HK-2 (cell line): Measurements from ENCODE around the gene FES.

Experiments used
- DNase-seq: peaks from one replicate; pipeline ENCODE4 v3.0.0-alpha.2; 2018; ENCODE audit not compliant: unreplicated experiment

FES gene

GRCh38 chr15:90876046-90876445, 8.3 kb upstream of the FES start:
- no peak for DNase-seq

GRCh38 chr15:90876512-90877170, 7.7 kb upstream of the FES start:
- DNase-seq: no peak

DNA sequence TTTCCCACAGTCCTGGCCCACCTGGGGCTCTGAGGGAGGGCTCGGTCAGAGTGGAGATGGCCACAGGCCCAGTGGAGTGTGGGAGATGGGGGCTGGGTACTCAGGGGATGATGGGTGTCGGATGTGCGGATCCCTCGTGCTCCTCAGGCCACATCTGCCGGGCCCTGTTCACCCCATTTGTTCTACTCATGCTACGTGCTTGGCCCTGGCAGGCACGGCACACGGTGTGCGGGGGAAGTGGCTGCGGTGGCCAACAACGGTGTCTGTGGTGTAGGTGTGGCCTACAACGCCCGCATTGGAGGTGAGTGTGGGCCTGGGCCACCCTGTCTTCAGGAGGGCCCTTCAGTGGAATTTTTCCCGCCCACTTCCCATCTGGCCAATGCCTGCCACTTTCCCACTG, 7.0 kb upstream of the FES start:
- no peak for DNase-seq

- DNase-seq: no peak
Measured at GRCh38 chr15:90877996-90878395, 6.3 kb upstream of the FES start.

DNA sequence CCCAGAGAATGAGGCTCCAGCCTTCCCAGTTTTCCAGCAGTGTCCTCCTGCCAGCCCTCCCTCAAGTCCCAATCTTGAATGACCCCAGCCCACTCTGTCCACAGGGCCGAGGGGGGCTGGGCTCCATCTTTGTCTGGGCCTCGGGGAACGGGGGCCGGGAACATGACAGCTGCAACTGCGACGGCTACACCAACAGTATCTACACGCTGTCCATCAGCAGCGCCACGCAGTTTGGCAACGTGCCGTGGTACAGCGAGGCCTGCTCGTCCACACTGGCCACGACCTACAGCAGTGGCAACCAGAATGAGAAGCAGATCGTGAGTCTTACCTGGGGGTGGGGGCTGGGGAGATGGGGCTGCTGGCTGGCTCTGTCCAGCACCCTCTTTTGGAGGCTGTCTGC, 5.6 kb upstream of the FES start:
- no peak for DNase-seq

- no peak for DNase-seq
Measured at GRCh38 chr15:90879730-90880366, 4.5 kb upstream of the FES start.

GRCh38 chr15:90880381-90881145, 3.7 kb upstream of the FES start:
- DNase-seq: no peak

- DNase-seq: no peak
Measured at GRCh38 chr15:90881181-90881977, 2.9 kb upstream of the FES start.

DNA sequence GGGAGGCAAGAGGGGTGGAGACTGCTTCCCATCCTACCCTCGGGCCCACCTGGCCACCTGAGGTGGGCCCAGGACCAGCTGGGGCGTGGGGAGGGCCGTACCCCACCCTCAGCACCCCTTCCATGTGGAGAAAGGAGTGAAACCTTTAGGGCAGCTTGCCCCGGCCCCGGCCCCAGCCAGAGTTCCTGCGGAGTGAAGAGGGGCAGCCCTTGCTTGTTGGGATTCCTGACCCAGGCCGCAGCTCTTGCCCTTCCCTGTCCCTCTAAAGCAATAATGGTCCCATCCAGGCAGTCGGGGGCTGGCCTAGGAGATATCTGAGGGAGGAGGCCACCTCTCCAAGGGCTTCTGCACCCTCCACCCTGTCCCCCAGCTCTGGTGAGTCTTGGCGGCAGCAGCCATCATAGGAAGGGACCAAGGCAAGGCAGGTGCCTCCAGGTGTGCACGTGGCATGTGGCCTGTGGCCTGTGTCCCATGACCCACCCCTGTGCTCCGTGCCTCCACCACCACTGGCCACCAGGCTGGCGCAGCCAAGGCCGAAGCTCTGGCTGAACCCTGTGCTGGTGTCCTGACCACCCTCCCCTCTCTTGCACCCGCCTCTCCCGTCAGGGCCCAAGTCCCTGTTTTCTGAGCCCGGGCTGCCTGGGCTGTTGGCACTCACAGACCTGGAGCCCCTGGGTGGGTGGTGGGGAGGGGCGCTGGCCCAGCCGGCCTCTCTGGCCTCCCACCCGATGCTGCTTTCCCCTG, 2.2 kb upstream of the FES start:
- DNase-seq: no peak

DNA sequence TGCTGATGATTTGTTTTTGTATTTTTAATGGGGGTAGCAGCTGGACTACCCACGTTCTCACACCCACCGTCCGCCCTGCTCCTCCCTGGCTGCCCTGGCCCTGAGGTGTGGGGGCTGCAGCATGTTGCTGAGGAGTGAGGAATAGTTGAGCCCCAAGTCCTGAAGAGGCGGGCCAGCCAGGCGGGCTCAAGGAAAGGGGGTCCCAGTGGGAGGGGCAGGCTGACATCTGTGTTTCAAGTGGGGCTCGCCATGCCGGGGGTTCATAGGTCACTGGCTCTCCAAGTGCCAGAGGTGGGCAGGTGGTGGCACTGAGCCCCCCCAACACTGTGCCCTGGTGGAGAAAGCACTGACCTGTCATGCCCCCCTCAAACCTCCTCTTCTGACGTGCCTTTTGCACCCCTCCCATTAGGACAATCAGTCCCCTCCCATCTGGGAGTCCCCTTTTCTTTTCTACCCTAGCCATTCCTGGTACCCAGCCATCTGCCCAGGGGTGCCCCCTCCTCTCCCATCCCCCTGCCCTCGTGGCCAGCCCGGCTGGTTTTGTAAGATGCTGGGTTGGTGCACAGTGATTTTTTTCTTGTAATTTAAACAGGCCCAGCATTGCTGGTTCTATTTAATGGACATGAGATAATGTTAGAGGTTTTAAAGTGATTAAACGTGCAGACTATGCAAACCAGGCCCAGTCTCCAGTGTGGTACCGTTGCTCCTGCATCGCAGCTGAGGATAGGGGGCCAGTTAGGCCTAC, 1.4 kb upstream of the FES start:
- DNase-seq: no peak

GRCh38 chr15:90883526-90883975, 753 bp upstream of the FES start:
- DNase-seq: no peak

- no peak for DNase-seq
Measured at GRCh38 chr15:90884719-90885431, 571 bp downstream of the FES start.

- DNase-seq: peak; percentile 47
Measured at GRCh38 chr15:90885432-90886290, 1.4 kb downstream of the FES start.

GRCh38 chr15:90886291-90886614, 1.9 kb downstream of the FES start:
- no peak for DNase-seq

DNA sequence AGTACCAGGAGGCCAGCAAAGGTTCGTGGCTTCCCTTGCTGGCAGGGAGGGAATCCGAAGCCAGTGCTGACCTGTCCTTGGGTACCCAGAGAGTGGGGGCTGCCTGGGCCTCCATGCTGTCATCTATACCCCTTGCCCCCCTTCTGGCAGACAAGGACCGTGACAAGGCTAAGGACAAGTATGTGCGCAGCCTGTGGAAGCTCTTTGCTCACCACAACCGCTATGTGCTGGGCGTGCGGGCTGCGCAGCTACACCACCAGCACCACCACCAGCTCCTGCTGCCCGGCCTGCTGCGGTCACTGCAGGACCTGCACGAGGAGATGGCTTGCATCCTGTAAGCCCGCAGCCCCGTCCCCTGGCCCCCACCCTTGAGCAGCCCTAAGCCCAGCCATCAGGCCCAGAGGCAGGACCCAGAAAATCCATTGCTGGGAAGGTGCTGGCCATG, 2.8 kb downstream of the FES start:
- no peak for DNase-seq

DNA sequence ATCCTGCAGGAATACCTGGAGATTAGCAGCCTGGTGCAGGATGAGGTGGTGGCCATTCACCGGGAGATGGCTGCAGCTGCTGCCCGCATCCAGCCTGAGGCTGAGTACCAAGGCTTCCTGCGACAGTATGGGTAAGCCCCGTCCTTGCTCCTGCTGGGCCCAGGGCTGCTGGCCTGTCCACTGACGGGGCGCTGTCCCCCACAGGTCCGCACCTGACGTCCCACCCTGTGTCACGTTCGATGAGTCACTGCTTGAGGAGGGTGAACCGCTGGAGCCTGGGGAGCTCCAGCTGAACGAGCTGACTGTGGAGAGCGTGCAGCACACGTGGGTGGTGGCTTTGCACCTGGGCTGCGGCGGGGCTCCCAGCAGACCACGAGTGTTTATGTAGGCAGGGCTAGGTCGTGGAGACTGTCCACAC, 5.0 kb downstream of the FES start:
- DNase-seq: no peak

- no peak for DNase-seq
Measured at GRCh38 chr15:90889736-90890456, 5.6 kb downstream of the FES start.

GRCh38 chr15:90890839-90891238, 6.5 kb downstream of the FES start:
- DNase-seq: no peak
